Activated CD4-positive, alpha-beta T cell treated with anti-CD3 and anti-CD28 coated beads for 24 hours (primary cell): Measurements from ENCODE around the gene HDAC10.

Experiments used
- DNase-seq, 2 donors: peaks; one replicate each; pipeline ENCODE4 v3.0.0-alpha.2; 2020; ENCODE audit warnings: low read depth in 2 of 2

Gene HDAC10

DNA sequence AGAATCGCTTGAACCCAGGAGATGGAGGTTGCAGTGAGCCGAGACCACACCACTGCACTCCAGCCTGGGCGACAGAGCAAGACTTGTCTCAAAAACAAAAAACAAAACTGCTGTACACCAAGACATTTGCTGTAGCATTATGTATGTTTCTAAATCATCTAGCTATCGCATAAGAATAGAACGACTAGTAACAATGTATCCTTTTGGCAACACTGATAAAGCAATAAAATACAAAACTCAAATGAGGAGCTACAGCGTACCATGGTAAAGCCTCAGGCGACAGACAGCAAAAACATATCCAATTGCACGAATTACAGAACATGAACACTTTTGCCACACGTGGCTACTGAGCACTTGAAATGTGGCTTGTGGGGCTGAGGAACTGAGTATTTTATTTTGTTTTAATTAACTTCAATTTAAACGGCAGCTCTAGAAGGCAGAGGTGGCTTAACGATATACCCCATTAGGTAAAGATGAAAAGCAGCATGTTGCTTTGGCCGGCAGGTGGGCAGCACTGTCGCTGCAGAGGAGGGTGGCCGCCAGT, 8.6 kb downstream of the HDAC10 start:
- no peak for DNase-seq

DNA sequence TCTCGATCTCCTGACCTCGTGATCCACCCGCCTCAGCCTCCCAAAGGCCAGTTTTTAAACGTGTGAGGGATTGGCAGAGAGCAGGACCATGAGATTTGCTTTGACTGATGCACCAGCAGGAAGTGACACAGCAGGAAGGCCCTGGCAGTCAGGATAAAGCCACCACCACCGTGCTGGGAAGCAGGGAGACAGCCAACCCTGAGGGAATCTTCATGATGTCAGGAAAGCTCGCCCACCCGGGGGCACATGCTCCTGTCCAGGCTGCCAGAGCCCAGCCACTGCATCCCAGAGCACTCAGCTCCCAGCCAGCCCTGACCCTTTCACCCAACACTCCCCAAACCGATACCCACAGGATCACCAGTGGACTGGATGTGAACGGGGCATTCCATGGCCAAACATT, 12.3 kb downstream of the HDAC10 start:
- DNase-seq = no peak

DNA sequence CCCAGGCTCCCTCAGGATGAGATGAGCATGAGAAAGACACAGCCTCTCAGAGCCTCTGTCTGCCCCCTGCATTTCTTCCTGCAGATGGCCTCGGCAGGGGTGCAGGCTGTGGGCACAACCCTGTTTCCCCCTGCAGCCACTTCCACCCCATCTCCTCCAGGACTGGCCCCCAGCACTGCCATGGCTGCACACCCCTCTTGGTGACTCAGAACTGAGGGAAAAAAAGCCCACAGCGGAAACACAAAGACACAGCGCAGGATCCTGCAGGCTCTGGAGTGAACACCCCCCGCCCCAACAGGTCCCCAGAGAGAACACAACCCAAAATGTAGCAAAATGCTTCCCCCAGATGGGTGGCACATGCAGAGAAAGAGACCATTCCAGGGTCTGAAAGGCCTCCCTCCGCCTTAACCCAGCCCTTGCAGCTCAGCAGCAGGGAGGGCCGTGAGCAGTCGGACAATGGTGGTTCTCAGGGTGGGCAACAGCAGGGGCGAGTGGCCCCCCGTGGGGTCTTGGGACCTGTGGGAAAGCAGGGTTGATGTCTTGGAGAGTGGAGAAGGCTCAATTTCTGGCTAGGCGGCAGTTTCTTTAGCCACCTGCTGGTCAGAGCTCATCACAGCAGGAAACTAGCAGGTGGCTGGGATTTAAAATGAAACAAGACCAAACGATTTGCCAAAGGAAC, 14.2 kb downstream of the HDAC10 start:
- no peak for DNase-seq

DNA sequence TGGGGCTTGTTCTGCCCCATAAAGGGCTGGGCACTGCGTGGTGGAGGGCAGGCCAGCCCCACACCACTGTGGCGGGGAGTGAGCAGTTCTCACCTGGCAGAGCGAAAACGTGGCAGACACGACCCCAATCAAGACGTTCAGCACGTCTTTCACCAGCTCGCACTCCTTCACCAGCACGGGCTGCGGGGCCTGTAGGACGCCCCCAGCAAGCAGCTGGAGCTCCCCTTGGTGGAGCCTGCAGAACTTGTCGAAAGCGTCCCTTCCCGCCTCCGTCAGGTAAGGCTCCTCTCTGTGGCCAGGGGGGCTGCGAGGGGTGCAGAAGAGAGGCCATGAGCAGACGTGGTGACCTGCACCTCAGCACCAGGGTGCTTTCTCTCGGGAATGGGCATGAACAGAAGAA, 17.8 kb downstream of the HDAC10 start:
- DNase-seq = no peak

DNA sequence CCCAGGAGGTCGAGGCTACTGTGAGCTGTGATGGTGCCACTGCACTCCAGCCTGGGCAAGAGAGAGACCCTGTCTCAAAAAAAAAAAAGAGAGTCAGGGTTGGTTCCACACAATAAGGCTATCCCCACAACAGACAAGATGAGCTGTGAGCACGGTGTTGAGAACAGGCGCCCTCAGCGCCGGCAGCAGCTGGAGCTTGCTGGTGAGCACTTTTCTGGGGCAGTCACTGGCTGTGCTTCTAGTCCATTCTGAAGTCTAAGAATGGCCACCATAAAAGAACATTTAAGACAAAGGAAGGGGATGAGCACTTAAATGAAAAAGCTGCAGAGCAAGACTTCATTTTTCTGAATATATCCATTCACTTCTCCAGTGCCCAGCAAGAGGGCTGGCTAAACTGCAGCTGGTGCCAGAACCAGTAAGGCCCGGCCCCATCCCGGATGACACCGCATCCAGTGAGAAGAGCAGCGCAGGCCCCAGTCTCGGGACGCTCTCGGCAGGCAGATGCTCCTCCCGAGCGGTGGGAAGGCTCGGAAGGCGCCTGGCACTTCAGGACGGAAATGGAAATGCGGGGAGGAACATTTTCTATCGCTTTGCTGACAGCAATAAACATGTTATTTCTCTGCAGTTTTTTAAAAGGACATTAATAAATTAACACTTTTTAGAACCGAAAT, 18.4 kb downstream of the HDAC10 start:
- DNase-seq = no peak

DNA sequence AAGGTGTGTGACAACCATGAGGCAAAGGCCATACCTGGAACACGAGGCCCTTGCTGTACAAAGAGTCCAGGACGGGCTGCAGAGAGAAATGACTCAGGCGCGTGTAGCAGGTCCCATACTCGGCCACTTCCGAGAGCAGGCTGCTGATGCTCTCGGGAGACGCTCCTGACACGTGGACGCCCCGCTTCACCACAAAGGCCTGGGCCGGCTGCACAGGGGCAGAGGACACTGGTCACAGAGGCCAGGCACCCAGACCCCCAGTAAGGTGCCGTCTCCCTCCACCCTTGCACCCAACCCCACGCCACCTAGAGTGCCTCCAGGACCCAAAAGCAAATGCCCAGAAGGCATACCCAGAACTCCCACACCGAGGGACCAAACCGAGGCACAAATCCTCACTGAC, 21.7 kb downstream of the HDAC10 start:
- DNase-seq = no peak

DNA sequence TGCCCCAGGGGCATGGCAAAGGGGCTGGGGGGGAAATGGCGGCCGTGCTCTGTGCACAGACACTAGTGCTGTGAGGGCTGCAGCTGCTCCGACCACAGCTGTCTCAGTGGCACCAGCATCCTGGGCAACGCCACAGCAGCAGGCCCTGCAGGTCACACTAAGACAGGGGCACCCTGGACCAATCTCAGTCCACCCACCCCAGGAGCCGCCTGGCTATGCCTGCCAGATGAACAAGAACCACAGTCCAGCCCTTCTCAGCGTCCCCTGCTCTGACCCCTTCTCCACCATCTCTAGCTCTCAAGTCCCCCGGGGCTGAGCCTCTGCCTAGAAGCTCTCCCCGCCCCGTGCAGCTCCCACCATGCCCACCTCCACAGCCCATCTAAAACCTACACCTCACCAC, 22.7 kb downstream of the HDAC10 start:
- no peak for DNase-seq

DNA sequence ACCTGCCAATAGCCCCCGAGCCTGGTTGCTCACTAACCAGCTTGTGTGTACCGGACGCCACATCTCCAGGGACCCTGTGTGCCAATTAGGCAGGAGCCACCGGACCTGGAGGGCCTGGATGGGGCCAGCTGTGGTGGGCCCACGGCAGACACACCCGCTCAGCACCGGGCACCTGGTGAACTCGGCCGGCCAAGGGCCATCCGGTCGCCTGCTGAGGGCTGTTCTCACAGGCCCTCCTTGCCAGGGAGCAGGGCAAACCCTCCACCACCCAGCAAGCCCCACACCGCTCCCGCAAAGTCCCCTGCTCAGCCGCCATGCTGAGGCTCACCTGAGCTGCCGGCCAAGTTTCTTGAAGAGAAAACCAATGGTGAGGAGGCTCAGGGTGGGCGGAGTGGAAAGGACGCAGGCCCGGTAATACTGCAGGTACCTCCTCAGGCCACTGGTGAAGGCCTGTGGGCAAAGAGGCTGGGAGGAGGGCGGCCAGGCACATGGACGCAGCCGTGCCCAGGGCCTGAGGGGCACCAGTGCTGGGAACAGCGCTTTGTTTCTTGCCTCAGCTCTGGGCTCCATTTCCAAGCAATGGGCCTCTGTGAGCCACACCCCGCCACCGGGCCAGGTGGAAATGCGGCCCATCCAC, 23.4 kb downstream of the HDAC10 start:
- DNase-seq = no peak

DNA sequence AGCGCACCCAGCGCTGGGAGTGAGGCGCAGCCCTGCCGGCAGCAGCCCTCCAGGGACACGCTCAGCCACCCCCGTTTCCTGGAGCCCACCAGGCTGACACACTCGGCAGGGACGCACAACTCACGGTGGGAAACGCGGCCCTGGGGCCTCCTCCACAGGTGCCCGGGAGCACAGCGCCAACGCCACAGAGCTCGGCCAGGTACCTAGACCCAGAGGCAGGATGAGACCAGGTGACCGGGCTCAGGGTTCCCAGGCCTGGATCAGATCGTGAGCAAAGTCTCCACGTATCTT, 24.2 kb downstream of the HDAC10 start:
- no peak for DNase-seq

DNA sequence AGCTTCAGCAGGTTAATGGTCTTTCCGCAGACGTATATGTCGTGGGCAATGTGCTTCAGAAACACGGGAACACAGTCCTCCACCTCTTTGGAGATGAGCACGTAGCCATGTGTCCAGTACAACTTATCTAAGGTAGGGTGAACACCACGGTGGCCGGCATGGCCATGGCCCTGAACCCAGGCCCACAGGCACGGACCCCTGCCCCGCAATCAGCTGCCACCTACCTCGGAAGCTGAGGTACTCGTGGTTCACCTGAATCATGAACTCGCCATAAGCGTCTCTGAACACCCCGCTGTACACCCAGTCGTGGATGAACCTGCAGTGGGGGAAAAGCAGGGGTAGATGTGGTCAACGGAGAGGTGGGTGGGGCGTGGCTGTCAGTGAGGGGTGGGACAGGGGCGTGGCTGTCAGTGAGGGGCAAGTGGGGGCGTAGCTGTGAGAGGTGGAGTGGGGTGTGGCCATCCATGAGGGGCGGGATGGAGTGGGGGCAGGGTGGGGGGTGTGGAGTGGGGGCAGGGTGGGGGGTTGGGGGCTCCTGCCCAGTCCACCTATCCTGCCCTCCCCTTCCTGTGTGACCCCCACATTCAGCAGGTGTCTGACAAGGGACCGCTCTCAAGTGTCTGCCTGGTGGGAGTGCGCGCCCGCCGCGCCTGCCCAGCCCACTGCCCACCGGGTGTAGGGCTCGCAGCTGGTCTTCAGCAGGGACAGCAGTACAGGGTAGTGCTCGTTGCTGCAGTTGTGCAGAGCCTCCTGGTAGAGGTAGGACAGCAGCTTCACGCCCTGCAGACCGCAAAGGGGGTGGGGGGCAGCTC, 24.8 kb downstream of the HDAC10 start:
- no peak for DNase-seq

DNA sequence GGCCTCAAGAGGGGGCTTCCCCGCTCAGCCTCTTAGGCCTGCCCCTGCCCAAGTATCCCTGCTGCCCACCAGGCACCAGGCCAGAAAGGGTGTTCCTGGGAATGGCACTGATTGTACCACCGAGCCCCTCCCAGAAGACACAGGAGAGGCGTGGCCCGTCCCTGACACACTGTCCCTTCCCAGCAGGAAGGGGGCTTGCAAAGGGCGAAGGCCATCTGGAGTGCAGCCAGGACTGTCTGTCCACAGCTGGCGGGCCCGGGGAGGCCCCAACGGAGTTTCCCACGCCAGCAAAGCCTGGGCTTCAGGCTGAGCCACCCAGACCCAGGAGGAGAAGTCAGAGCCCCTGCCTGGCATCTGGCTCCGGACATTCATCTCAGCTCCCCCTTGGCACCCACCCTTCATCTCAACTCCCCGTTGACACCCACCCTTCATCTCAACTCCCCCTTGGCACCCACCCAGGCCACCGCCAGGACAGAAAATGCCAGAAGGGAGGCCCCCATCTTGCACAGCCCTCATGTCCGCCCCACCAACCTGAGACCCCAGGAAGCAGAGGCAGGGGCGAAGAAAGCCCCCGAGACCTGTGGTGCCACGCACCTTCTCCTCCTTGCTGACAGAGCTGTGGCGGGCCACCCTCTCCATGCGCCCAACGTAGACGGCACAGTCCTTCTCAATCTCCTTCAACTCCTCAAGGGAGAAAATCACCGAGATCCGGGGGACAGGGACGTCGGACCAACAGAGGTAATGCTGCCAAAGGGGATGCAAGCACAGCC, 25.7 kb downstream of the HDAC10 start:
- DNase-seq = no peak

DNA sequence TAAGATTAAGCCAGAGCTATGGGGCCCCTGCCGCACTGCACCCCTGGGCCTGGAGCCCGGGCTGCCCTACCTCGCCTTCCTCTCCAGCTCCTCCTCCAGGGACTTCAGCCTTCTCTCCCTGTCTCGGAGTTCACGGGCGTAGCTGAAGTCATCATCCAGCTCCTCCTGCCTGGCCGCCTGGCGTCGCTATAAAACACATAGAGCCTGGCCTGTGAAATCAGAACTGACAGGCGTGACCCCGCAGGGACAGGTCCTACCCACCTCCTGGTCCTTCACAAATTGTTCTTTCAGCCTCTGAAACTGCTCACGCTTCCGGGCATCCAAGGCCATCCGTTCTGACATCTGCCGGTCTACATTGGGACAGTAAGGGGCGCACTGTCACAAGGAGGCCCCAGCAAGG, 27.0 kb downstream of the HDAC10 start:
- DNase-seq = no peak

DNA sequence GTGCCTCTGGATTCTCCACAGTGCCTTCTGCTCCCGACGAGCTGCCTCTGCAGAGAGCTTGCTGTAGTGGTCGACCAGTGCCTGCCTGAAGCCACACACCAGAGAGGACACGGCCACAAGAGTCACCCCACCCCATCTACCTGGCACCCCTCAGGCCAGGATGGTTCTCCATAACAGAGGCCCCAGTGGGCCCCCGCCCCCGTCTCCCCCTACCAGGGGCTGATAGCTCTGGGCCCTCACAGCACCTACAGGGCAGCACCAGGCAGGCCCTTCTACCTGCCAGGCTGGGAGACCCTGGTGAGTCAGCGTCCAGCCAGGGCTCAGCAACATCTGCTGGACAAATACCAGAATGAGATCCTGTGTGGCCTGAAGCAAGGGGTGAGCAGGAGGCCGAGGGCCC, 28.6 kb downstream of the HDAC10 start:
- DNase-seq = no peak

DNA sequence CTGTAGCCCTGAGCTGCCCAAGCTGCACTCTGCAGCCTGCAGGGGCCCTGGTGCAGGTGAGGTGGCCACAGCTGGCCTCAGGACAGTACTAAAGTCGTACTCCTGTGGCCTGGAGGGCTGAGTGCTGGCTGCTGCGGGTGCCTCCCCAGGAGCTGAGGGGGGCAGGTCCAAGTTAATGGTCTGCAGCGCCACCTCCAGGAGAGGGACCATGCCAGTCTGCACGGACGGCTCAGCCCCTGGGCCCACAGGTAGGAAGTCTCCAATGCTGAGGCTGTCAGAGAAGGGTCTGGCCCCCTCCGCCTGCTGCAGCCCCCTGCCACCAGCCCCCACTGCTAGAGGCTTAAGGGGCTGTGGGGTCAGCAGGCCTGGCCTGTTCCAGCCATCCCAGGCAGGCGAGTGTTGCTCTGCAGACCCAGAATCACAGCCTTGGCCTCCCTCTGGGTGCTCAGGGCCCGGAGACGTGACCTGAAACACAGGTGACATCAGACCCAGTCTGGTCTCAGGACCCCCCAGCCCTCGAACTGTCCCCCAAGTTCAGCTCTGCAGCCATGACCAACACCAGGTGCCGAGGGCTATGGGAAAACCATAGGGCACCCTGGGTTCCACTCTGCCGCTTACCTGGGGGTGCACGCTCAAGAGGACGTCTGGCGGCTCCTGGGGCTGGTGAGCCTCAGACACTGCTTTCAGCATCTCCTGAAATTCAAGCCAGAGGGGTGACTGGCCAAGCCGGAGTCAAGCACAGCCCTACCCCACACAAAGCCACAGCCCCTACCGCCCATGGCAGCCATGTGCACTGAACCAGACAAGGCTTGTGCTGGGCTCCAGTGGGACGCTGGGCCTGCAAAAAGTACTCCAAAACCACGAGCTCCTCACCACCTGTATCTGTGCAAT, 29.4 kb downstream of the HDAC10 start:
- no peak for DNase-seq

DNA sequence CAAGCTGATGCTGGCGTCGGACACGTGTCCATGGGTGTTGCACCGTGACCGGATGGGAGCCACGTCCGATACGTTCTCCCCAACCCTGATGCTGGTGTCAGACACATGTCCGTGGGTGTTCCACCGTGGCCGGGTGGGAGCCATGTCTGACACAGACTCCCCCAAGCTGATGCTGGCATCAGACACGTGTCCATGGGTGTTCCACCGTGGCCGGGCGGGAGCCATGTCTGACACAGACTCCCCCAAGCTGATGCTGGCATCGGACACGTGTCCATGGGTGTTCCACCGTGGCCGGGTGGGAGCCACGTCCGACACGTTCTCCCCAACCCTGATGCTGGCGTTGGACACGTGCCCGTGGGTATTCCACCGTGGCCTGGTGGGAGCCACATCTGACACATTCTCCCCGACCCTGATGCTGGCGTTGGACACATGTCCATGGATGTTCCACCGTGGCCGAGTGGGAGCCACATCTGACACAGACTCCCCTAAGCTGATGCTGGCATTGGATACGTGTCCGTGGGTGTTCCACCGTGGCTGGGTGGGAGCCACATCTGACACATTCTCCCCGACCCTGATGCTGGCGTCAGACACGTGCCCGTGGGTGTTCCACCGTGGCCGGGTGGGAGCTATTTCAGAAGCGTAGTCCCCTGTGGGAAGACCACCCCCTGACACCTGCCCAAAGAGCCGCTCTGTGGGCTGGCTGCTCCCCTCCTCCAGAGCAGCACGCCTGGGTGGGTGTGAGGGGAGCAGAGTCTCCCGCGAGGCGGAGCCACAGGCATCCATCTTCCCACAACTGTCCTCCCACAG, 30.3 kb downstream of the HDAC10 start:
- DNase-seq = no peak

DNA sequence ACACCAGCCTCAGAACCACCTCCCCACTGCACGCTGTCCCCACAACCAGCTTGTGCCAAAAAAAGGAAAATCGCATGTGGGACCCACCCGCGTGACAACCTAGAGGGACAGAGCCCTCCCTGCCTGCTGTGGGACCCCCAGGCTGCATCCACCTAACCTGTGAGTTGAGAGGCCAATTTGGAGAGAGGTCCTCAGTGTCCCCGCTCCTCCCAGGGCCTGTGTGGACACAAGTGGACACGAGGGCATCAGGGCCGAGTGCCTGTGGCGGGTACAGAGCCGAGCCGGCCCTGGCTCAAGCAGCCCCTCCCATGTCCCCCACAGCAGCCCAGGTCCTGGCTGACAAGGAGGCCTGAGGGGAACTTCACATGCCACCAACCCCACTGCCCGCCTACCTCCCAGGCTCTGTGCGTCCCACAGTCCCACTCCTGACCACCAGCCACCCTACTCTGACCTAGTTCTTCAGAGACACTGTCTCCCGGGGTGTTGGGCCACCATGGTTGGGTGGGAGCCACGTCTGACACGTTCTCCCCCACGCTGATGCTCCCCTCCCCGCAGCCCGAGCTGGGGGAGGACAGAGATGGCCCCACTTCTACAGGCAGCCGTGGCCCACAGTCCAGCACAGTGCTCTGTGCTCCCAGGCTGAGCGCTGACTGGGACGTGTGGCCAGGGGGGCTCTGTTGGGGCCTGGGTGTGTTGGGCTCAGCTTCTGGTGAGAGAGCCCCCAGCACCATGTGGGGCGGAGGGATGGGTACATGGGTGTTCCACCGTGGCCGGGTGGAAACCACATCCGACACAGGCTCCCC, 31.1 kb downstream of the HDAC10 start:
- no peak for DNase-seq

DNA sequence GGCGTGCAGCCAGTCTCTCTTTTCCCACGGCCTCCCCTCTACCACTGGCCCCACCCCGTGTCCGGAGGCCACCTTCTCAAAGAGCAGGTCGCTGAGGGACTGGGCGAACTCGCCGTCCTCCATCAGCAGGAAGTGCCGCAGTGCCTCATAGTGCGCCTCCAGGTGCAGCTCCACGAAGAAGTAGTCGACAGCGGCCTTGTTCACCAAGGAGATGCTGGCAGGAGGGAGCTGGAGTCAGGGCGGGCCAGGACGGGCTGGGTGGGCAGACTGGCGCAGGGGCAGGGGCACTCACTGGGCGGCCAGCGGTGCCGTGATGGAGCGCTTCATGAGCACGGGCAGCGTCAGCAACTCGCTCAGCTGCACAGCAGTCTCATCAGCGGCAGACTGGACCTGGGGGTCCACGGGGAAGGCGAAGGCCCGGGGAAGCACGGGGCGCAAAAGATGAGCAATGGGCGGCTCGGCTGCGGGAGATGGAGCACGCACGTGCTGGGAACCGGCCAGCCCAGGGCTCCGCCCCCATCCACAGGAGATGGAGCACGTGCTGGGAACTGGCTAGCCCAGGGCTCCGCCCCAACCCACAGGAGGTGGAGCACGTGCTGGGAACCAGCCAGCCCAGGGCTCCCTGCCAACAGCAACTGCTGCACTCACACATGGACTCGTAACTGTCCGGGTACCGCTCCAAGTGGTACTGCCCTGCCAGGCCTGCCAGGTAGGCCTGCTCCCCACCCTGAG, 31.9 kb downstream of the HDAC10 start:
- no peak for DNase-seq
